CD4-positive, alpha-beta T cell (primary cell): ENCODE results near the gene PCDHB8. TPM values are rescaled to one million over a fixed set of nuclear protein-coding genes. Genes with fewer than 3 reads are reported as not detected.
"Not testable (repeated sequence)": the region's sequence is repeated elsewhere in the genome, so short reads cannot be mapped to it uniquely, and the experiment has no call there.

ENCODE experiments used
- ATAC-seq: fragments of 200-7000 bp; cut with Tn5 transposase; one replicate; pipeline ENCODE4 v1.10.0; 2022; ENCODE audit warnings: mild to moderate bottlenecking; ENCODE audit not compliant: poor library complexity
- CTCF ChIA-PET: fragments of 350-600 bp; sonication (Branson Sonifier 250); formaldehyde crosslinking; loops from one replicate; lab custom pipeline; 2021; ENCODE audit warnings: antibody characterized with exemption, inconsistent platforms; lab: Charles Lee
- POLR2A ChIA-PET: fragments of 350-600 bp; sonication (Branson Sonifier 250); formaldehyde crosslinking; loops from one replicate; lab custom pipeline; 2021; ENCODE audit warnings: antibody characterized with exemption, inconsistent platforms; lab: Charles Lee
- DNase-seq, 14 experiments: peaks; one replicate each; pipeline ENCODE4 v3.0.0-alpha.2; 2013 to 2020; ENCODE audit warnings: mixed read lengths in 2 of 14
- H3K27ac ChIP-seq, 2 donors: one replicate each; pipeline versions ENCODE4 v1.5.1 to v1.7.0; 2013; ENCODE audit warnings: low read length in 2 of 2, low read depth in 1 of 2, mild to moderate bottlenecking in 1 of 2
- H3K27me3 ChIP-seq, 2 experiments: 1 replicate in 1 of 2; 2 replicates in 1 of 2; pipeline versions ENCODE4 v1.6.1 to v1.7.0; 2013; ENCODE audit warnings: low read length in 2 of 2, control low read depth in 1 of 2, mild to moderate bottlenecking in 1 of 2, moderate library complexity in 1 of 2; ENCODE audit not compliant: insufficient read depth in 2 of 2, control insufficient read depth in 1 of 2
- H3K36me3 ChIP-seq: one replicate; pipeline ENCODE4 v1.6.1; 2013; ENCODE audit warnings: low read length, control low read depth; ENCODE audit not compliant: insufficient read depth
- H3K4me1 ChIP-seq: one replicate; pipeline ENCODE4 v1.6.1; 2013; ENCODE audit warnings: low read length, control low read depth; ENCODE audit not compliant: insufficient read depth
- H3K4me3 ChIP-seq: one replicate; pipeline ENCODE4 v1.5.1; 2013; ENCODE audit warnings: mild to moderate bottlenecking, low read length, moderate library complexity
- H3K9me3 ChIP-seq, 2 experiments: 1 replicate in 1 of 2; 2 replicates in 1 of 2; pipeline versions ENCODE4 v1.6.1 to v1.7.0; 2013; ENCODE audit warnings: low read length in 2 of 2, mild to moderate bottlenecking in 2 of 2, control low read depth in 1 of 2, moderate library complexity in 1 of 2; ENCODE audit not compliant: control insufficient read depth in 1 of 2, insufficient read depth in 1 of 2
- H3K27ac Mint-ChIP-seq: one replicate; pipeline ENCODE4 v1.8.0; 2020; ENCODE audit warnings: mixed read lengths
- H3K27me3 Mint-ChIP-seq: one replicate; pipeline ENCODE4 v1.8.0; 2021; ENCODE audit warnings: mixed read lengths
- H3K36me3 Mint-ChIP-seq: one replicate; pipeline ENCODE4 v1.8.0; 2021; ENCODE audit warnings: low read depth, mixed read lengths
- H3K4me1 Mint-ChIP-seq: one replicate; pipeline ENCODE4 v1.8.0; 2021; ENCODE audit warnings: low read depth, mixed read lengths
- H3K4me3 Mint-ChIP-seq: one replicate; pipeline ENCODE4 v1.8.0; 2020; ENCODE audit warnings: mild to moderate bottlenecking, mixed read lengths
- H3K9me3 Mint-ChIP-seq: one replicate; pipeline ENCODE4 v1.8.0; 2020; ENCODE audit warnings: mixed read lengths
- CTCF ChIP-seq: fragments of 200-600 bp; IDR thresholded peaks from one replicate; pipeline ENCODE4 v1.8.0; 2022; ENCODE audit warnings: antibody characterized with exemption, mild to moderate bottlenecking
- intact Hi-C, 2 experiments: fragments of 100-400 bp; cut with DNase I in 1 of 2; cut with micrococcal nuclease in 1 of 2; formaldehyde crosslinking; loops; one replicate each; pipeline versions ENCODE4 v1.15.1 to v1.9.0; 2023 to 2025; cut with DNase I, micrococcal nuclease
- total RNA-seq, 174 experiments: library from RNA in 2 of 174; stranded (reverse) in 2 of 174; gene quantifications; one replicate each; pipeline ENCODE4 v1.2.3 and lab custom pipeline; 2021 to 2026

Gene PCDHB8
- total RNA-seq, 2 experiments from 2014 or later = not detected

- Mint-ChIP-seq H3K27me3 (peaks cover 32% of the 10 kb centered on the region), H3K36me3 (no peaks in the 10 kb centered on the region), H3K4me1 (peaks cover 6% of the 10 kb centered on the region), H3K4me3 (no peak overlapping the region), H3K27ac (no peak overlapping the region), H3K9me3 (peaks cover 9% of the 10 kb centered on the region)
- H3K36me3 ChIP-seq = no peaks in the 10 kb centered on the region
- CTCF ChIA-PET = no interaction called here
- peaks cover 26 to 45% of the 10 kb centered on the region in 2 experiments for H3K27me3 ChIP-seq
- H3K9me3 ChIP-seq = peaks cover 5 to 24% of the 10 kb centered on the region in 2 experiments
- no peak for ATAC-seq
- TF ChIP-seq CTCF = no peak
- no peak overlapping the region for H3K4me3 ChIP-seq
- H3K4me1 ChIP-seq = no peaks in the 10 kb centered on the region
- POLR2A ChIA-PET = no interaction called here
- no peak for DNase-seq
- no peak overlapping the region for H3K27ac ChIP-seq
- intact Hi-C loops = no loop called here
Observed at GRCh38 chr5:141175933-141176332, 1.7 kb upstream of the PCDHB8 start.

GRCh38 chr5:141179371-141179770 is 1.8 kb downstream of the PCDHB8 start:
- DNase-seq = not testable (repeated sequence)

GRCh38 chr5:141179876-141180275 is 2.3 kb downstream of the PCDHB8 start:
- intact Hi-C loops, H3K36me3 Mint-ChIP-seq, H3K9me3 Mint-ChIP-seq: not testable (repeated sequence)

More at GRCh38 chr5:141179371-141179770, 1.8 kb downstream of the PCDHB8 start:
- Histone ChIP-seq H3K27me3 (peaks cover 30 to 61% of the 10 kb centered on the region in 2 experiments), H3K9me3 (peaks cover 22 to 24% of the 10 kb centered on the region in 2 experiments)
- H3K27ac ChIP-seq, intact Hi-C loops, H3K4me3 ChIP-seq, H3K36me3 ChIP-seq, H3K4me1 Mint-ChIP-seq, ATAC-seq, H3K9me3 Mint-ChIP-seq, H3K27ac Mint-ChIP-seq, H3K36me3 Mint-ChIP-seq, POLR2A ChIA-PET, CTCF ChIA-PET, H3K4me1 ChIP-seq, H3K4me3 Mint-ChIP-seq: not testable (repeated sequence)
- peaks cover 37% of the 10 kb centered on the region for H3K27me3 Mint-ChIP-seq

GRCh38 chr5:141180313-141180712 is 2.7 kb downstream of the PCDHB8 start:
- Histone ChIP-seq H3K9me3 (peaks cover 17 to 21% of the 10 kb centered on the region in 2 experiments), H3K36me3 (no peaks in the 10 kb centered on the region), H3K27me3 (peaks cover 30 to 56% of the 10 kb centered on the region in 2 experiments), H3K4me3 (no peak overlapping the region), H3K27ac (no peak overlapping the region), H3K4me1 (no peaks in the 10 kb centered on the region)
- POLR2A ChIA-PET = no interaction called here
- Mint-ChIP-seq H3K4me3 (no peak overlapping the region), H3K27me3 (peaks cover 46% of the 10 kb centered on the region), H3K36me3 (no peaks in the 10 kb centered on the region), H3K9me3 (peaks cover 12% of the 10 kb centered on the region), H3K4me1 (no peaks in the 10 kb centered on the region), H3K27ac (no peak overlapping the region)
- DNase-seq (no peak), ATAC-seq (no peak)
- intact Hi-C loops = no loop called here
- CTCF ChIA-PET = no interaction called here
- no peak for TF ChIP-seq CTCF

More at GRCh38 chr5:141179876-141180275, 2.3 kb downstream of the PCDHB8 start:
- ATAC-seq, H3K36me3 ChIP-seq, H3K4me3 ChIP-seq, H3K4me1 Mint-ChIP-seq, CTCF ChIA-PET, H3K4me1 ChIP-seq, DNase-seq, POLR2A ChIA-PET, H3K4me3 Mint-ChIP-seq, H3K27ac Mint-ChIP-seq, H3K27ac ChIP-seq: not testable (repeated sequence)
- H3K27me3 ChIP-seq = peaks cover 30 to 60% of the 10 kb centered on the region in 2 experiments
- H3K27me3 Mint-ChIP-seq = peaks cover 42% of the 10 kb centered on the region
- peaks cover 21 to 23% of the 10 kb centered on the region in 2 experiments for H3K9me3 ChIP-seq
